Stomach (tissue), 9 donors: Measurements from ENCODE around the gene RAB28. TPM values are rescaled to one million over a fixed set of nuclear protein-coding genes. Genes with fewer than 3 reads are reported as not detected.

Source experiments
- DNase-seq, 2 donors: peaks; one replicate each; pipeline versions ENCODE4 v3.0.0 to v3.0.0-alpha.2; 2013 to 2019
- H3K27ac ChIP-seq, 5 donors: fragments of 200-600 bp in 4 of 5; sonication (generic) in 4 of 5; one replicate each; pipeline ENCODE4 v1.5.1; 2013 to 2019; ENCODE audit warnings: mild to moderate bottlenecking in 1 of 5, moderate library complexity in 1 of 5
- H3K27me3 ChIP-seq, 3 donors: fragments of 200-600 bp; sonication (generic); one replicate each; pipeline ENCODE4 v1.5.1; 2017 to 2019; ENCODE audit warnings: mixed run types in 1 of 3
- H3K36me3 ChIP-seq, 4 donors: fragments of 200-600 bp; sonication (generic); 1 replicate in 3 of 4; 2 replicates in 1 of 4; pipeline ENCODE4 v1.5.1; 2016 to 2019
- H3K4me1 ChIP-seq, 4 donors: fragments of 200-600 bp; sonication (generic); one replicate each; pipeline ENCODE4 v1.5.1; 2016 to 2019
- H3K4me3 ChIP-seq, 4 donors: fragments of 200-600 bp; sonication (generic) in 3 of 4; one replicate each; pipeline ENCODE4 v1.5.1; 2016 to 2019; ENCODE audit warnings: mild to moderate bottlenecking in 1 of 4
- H3K9me3 ChIP-seq, 4 donors: fragments of 200-600 bp; sonication (generic); one replicate each; pipeline ENCODE4 v1.5.1; 2016 to 2019
- CTCF ChIP-seq, 7 experiments: fragments of 450-650 bp in 4 of 7; fragments of 200-600 bp in 3 of 7; sonication (generic) in 3 of 7; IDR thresholded peaks; one replicate each; pipeline ENCODE4 v1.5.1; 2016 to 2019; ENCODE audit warnings: antibody characterized with exemption in 7 of 7, control low read depth in 2 of 7, mild to moderate bottlenecking in 1 of 7
- EP300 ChIP-seq: sonication (generic); formaldehyde crosslinking; IDR thresholded peaks from one replicate; pipeline ENCODE4 v1.6.1; 2017; ENCODE audit warnings: antibody characterized with exemption
- POLR2A ChIP-seq, 4 donors: fragments of 450-650 bp; IDR thresholded peaks; one replicate each; pipeline ENCODE4 v1.6.1; 2016; ENCODE audit warnings: antibody characterized with exemption in 4 of 4, control low read depth in 2 of 4, mild to moderate bottlenecking in 1 of 4, moderate library complexity in 1 of 4
- POLR2AphosphoS5 ChIP-seq, 3 donors: sonication (generic); formaldehyde crosslinking; IDR thresholded peaks; one replicate each; pipeline ENCODE4 v1.6.1; 2016; ENCODE audit warnings: antibody characterized with exemption in 3 of 3
- WGBS, 5 donors: extraction: QIAGEN DNeasy Blood & Tissue Kit in 3 of 5; methylation state at CpG; one replicate each; pipeline versions ENCODE4 v1.1.5 to v1.1.7; 2013 to 2018; 5-methylcytosine and 5-hydroxymethylcytosine counted together
- intact Hi-C: fragments of 100-400 bp; cut with DNase I; formaldehyde crosslinking; loops from one replicate; pipeline ENCODE4 v1.15.1; 2023; ENCODE audit warnings: low total_unique reads
- polyA plus RNA-seq, 3 donors: library from polyadenylated mRNA; stranded (reverse); fragments of 200-250 nt; gene quantifications; one replicate each; pipeline ENCODE4 v1.2.3, GENCODE V29; 2013
- total RNA-seq, 5 donors: library from RNA; depleted of rRNA; stranded (reverse); fragments of >200 nt; gene quantifications; one replicate each; pipeline versions ENCODE4 v1.1.0 to v1.2.3, GENCODE V29; 2014 to 2016
- donor health status: healthy with polysubstance abuse.
- donor health status: Bipolar disorder and iron deficiency.
- donor health status: healthy.

RAB28 gene
- total and polyA plus RNA-seq, 8 donors = 0.29 to 27.2 (median 14.7) TPM

GRCh38 chr4:13471400-13471799 lies 12.7 kb downstream of the RAB28 start:
- intact Hi-C loops = no loop called here
- WGBS, 5 donors = 94 to 98% (median 97%) methylated on average over 3 of the region's 3 CpGs
- H3K36me3 ChIP-seq = peaks cover 0 to 7% (median 2%) of the 10 kb centered on the region in 4 donors

GRCh38 chr4:13470379-13470778 lies 13.8 kb downstream of the RAB28 start:
- TF ChIP-seq EP300 (no peak), CTCF (IDR thresholded peaks at IDR 0.05) (no peak), POLR2A (IDR thresholded peaks at IDR 0.05) (no peak), POLR2AphosphoS5 (IDR thresholded peaks at IDR 0.05) (no peak)
- Histone ChIP-seq H3K36me3 (peaks cover 0 to 7% (median 2%) of the 10 kb centered on the region in 4 donors), H3K27me3 (no peaks in the 10 kb centered on the region), H3K4me1 (no peaks in the 10 kb centered on the region), H3K9me3 (no peaks in the 10 kb centered on the region), H3K27ac (no peak overlapping the region), H3K4me3 (no peak overlapping the region)
- DNase-seq = no peak
- intact Hi-C loops = no loop called here

More at GRCh38 chr4:13471400-13471799, 12.7 kb downstream of the RAB28 start:
- Histone ChIP-seq H3K9me3 (no peaks in the 10 kb centered on the region), H3K27me3 (no peaks in the 10 kb centered on the region), H3K4me3 (no peak overlapping the region), H3K4me1 (no peaks in the 10 kb centered on the region), H3K27ac (no peak overlapping the region)
- DNase-seq = no peak
- TF ChIP-seq POLR2AphosphoS5 (IDR thresholded peaks at IDR 0.05) (no peak), CTCF (IDR thresholded peaks at IDR 0.05) (no peak), EP300 (no peak), POLR2A (IDR thresholded peaks at IDR 0.05) (no peak)

DNA sequence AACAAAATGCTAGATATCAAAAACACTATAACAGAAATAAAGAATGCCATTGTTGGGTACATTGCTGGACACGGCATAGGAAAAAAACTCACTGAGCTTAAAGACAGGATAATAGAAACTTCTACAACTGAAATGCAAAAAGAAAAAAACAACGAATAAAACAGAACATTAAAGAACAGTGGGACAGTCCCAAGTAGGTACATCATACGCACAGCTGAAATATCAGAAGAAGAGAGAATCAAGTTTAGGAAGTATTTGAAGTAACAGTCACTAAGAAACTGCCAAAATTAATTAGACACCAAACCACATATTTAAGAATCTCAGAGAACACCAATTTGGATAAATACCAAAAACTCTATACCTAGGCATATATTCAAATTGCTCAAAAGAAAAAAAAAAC lies 19.2 kb downstream of the RAB28 start:
- WGBS, 5 donors = 93 to 97% (median 95%) methylated on average over 3 of the region's 3 CpGs
- no peaks in the 10 kb centered on the region for H3K9me3 ChIP-seq
- no peak overlapping the region for H3K27ac ChIP-seq
- H3K4me1 ChIP-seq = no peaks in the 10 kb centered on the region
- peaks cover 0 to 14% (median 3%) of the 10 kb centered on the region in 4 donors for H3K36me3 ChIP-seq
- no peak for DNase-seq
- no peak overlapping the region for H3K4me3 ChIP-seq
- no peaks in the 10 kb centered on the region for H3K27me3 ChIP-seq
- TF ChIP-seq EP300 (no peak), POLR2AphosphoS5 (IDR thresholded peaks at IDR 0.05) (no peak), CTCF (IDR thresholded peaks at IDR 0.05) (no peak), POLR2A (IDR thresholded peaks at IDR 0.05) (no peak)
- intact Hi-C loops = no loop called here

DNA sequence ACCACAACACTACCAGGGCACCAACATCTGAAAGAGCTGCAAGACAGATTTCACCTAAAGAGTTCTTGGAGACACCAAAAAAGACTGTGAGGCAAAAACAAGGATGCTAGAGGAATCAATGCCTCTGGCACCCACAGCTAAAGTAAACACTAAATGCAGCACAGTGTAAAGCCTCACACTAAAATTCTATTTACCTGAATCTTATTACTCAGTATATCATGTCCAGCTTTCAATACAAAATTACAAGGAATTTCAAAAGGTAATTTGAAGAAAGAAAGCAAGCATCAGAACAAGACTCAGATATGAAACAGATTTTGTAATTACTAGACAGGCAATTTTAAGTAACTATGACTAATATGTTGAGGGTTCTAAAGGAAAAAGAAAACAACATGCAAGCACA lies 19.6 kb downstream of the RAB28 start:
- TF ChIP-seq EP300 (no peak), CTCF (IDR thresholded peaks at IDR 0.05) (no peak), POLR2AphosphoS5 (IDR thresholded peaks at IDR 0.05) (no peak), POLR2A (IDR thresholded peaks at IDR 0.05) (no peak)
- no peak overlapping the region for H3K4me3 ChIP-seq
- intact Hi-C loops = no loop called here
- H3K4me1 ChIP-seq = no peaks in the 10 kb centered on the region
- no peak overlapping the region for H3K27ac ChIP-seq
- no peaks in the 10 kb centered on the region for H3K27me3 ChIP-seq
- DNase-seq = no peak
- no peaks in the 10 kb centered on the region for H3K9me3 ChIP-seq
- H3K36me3 ChIP-seq = peaks cover 0 to 14% (median 4%) of the 10 kb centered on the region in 4 donors
